Measurements from ENCODE around the gene CACNA1C.

- TF ChIP-seq CTCF (IDR thresholded peaks at IDR 0.05) (no peak), POLR2A (IDR thresholded peaks at IDR 0.05) (no peak)
These were observed 237.8 kb downstream of the CACNA1C start for GRCh38 chr12:2290516-2291065.

Measured in esophagus squamous epithelium (tissue), 4 donors.